HG03175 (cell line): ENCODE results near the gene TADA2B.

ENCODE experiments used
- ATAC-seq: cut with Tn5 transposase; IDR thresholded peaks from one replicate; pipeline ENCODE4 v1.9.1; 2021; ENCODE audit warnings: mild to moderate bottlenecking, moderate library complexity; ENCODE audit not compliant: unreplicated experiment

Gene TADA2B

DNA sequence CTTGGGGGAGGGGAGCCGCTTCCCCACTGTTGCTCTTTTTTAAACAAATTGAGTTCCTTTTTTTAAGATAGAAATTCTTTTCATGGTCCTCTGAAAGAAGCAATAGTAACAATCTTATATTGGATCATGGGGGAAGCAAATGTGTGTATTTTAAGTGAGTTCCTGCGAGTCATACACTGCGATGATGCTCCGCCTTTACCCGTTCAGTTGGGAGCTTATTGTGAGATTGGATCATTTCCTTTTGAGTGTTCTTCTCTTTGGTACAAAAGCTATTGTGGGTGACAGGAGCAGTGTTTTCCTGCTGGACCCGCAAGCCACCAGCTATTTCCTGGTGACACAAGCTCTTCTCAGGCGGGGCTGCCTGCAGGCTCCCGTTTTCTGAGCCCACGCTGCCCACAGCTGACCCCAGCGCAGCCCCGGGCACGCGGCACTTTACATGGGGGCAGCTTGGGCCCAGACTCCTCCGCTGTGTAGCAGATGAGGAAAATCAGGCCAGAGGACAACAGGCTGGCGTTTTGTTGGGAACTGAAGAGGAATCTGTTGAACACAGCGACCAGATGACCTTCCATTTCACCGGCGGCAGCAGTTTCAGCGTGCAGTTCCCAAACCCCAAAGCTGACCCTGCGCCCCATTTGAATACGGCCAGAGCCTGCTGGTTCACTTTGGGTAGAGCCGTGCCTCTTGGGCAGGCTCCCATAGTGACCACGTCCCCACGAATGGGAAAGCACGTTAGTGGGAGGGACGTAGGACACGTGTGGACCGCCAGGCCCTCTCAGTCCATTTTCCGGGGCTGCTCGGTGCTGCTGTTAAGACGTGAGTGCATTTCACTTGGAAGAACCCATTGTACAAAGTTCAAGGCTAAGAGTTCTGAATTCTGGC, 12.2 kb downstream of the TADA2B start:
- ATAC-seq: no peak

DNA sequence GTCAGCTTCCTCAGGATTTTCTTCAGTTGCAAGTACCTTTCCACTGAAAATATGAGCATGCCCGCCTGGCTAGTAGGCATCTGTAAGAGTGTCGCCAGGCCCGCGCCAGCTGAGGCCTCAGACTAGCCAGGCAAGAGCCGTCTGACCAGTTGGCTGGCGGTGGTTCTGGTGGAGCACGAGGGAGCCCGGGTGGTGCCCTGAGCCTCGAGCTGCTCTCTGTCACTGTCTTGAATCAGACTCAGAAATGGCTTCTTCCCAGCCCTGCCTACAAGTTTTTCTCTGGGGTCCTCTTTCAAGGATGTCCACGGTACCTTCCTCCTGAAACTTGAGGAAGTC, 12.8 kb downstream of the TADA2B start:
- no peak for ATAC-seq

DNA sequence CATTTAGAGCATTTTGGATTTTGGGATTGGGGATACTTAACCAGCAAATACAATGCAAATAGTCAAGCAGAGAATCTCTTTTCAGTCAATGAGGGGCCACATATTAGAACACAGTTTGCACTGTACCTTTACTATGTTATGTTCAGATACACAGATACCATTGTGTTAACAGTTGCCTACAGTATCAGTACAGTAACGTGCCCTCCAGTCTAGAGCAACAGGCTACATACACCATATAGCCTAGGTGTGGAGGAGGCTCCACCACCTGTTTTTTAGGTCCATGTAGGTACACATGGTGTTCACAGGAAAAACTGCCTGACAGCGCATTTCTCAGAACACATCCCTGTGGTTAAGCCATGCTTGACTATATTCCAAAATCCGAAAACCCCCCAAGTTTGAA, 15.6 kb downstream of the TADA2B start:
- ATAC-seq: no peak

DNA sequence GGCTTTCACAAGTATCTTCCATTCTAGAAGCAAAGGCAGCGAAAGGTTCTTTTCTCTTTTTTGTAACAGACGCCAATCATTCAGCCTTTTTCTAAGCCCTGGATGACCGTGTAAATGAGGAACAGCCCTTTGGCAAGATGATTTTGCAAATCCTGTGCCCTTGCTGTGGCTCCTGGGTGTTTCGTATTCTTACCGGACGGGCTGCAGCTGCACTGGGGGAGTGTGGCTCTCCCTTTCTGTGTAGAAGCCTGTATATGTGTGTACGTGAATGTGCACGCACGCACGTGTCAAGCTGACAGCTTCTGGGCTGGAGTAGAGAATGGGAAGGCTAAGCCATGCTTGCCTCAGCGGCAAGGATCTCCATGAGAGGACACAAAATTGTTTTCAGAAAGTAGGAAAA, 16.5 kb downstream of the TADA2B start:
- ATAC-seq: no peak

DNA sequence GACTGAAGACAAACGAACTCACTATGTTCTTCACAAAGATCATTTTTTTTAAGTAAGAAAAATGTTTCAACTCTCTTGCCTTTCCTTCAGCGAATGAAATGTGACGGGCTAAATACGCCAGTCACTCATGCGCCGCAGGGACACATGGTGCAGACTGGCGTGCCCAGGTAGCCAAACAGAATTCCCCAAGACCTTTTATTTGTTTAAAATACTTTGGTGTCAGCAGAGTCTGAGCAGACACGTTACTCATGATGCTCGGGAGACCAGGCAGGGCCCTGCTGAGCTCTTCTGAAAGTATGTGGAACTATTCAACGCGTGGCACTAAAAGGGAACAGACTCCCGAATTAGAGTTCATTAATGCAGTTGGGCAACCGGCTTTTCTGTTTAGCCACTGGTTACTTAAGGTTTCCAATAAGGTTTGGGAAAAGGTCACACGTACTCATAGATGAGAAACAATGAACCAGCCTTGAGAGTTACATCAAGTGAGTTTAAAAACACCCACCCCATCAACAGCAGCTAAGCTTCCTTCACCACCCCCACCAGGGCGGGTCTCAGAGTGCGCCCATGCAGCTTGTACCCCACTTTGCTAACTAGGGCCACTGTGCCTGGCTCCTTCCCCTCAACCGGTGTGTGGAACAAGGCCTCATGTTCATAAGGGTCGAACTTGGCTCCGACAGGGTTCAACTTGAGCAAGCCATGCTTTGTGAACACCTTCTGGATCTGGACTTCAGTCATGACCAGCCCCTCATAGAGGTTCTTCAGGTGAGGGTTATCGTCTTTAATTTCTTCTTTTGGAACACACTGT, 17.4 kb downstream of the TADA2B start:
- ATAC-seq: no peak

DNA sequence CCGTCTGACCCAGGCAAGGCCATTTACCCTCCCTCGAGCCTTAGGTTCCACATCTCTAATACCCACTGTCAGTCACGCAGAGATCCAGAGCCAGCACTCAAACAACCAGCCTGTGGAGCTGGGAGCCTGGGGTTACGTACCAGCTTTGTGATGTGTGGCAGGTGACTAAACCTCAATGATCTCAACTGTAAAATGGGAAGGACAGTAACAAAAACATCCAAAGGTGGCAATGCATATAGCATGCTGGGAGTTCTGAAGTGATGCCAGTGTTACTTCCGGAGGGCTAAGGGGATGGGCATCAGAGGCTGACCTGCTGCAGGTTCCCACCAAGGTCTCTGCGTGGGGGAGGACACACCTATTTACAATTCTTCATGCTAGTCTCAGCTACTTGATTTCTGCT, 18.6 kb downstream of the TADA2B start:
- no peak for ATAC-seq

DNA sequence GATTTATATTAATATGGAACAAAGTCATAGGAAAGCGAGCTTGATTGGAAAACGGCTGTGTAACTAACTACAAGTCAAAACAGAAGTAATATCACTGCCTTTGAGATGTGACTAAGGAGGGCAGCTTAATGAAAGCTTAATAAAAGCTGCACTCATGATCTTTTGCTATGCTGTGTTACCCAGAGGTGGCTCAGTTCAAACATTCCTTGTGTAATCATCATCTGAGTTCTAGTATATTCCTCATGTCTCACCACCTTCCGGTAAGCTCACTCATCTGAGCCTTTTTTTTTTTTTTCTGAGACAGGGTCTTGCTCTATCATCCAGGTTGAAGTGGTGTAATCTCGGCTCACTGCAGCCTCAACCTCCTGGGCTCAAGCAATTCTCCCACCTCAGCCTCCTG, 19.6 kb downstream of the TADA2B start:
- no peak for ATAC-seq

DNA sequence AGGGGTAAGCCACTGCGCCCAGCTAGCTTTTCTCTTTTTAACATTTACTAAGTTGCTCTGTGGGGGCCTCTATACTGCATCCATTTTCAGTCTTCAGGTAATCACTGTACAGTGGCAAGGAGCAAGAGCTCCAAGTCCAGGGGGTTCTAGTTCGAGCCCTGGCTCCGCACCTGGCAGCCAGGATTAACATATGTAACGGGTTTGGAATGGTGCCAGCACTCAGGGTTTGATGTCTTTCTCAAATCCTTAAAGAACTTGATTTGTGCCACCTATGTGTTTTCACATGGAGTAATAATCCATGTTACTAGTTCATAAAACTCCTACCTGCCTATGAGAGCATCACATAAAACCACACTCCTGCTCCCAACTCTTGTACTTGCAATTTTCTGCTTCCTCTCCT, 20.2 kb downstream of the TADA2B start:
- ATAC-seq: no peak

DNA sequence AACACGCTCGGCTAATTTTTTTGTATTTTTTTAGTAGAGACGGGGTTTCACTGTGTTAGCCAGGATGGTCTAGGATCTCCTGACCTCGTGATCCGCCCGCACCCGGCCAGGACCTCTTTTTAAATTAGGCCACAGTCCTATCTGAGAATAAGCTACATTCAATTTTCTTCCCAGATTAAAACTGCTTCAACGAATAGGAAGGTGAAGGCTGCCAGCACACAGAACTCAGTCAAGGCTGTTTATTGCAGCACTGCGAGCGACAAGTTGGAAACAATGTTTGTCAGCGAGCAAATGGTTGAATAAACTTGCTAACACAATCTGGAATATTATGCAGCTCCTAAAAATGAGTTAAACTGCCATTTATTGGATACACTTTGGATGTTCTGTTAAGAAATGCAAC, 22.8 kb downstream of the TADA2B start:
- no peak for ATAC-seq

DNA sequence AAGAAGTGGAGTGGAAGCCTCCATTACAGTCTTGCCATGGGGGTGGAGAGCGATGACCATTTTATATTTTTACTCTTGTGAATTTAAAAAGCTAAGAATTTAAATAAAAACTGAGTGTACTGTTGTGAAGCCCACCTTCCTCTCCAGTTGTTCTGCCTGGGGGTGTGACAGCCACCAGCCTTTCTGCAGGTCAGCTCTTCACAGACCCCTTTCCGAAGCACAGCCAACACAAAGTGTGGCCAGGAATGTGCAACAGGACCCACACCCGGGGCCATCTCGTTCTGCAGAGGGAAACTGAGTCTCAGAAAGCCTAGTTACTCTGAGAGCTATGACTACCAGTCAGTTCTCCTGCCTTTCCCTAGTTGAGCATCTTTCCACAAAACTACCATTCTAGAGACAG, 23.3 kb downstream of the TADA2B start:
- no peak for ATAC-seq

DNA sequence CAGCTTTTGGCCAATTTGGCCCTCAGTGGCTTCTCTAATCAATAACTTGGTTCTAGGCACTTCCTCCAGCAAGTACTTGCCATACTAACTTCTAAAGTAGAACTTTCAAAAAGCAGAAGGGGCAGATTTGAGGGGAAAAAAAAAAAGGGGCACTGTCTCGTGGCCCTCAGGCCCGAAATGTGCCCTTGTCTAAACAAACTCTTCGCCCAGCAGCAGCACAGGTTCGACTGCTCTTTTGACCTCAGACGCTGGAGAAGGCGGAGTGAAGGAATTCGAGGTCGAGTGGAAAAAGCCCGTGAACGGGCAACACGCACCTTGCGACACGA, 23.9 kb downstream of the TADA2B start:
- no peak for ATAC-seq

DNA sequence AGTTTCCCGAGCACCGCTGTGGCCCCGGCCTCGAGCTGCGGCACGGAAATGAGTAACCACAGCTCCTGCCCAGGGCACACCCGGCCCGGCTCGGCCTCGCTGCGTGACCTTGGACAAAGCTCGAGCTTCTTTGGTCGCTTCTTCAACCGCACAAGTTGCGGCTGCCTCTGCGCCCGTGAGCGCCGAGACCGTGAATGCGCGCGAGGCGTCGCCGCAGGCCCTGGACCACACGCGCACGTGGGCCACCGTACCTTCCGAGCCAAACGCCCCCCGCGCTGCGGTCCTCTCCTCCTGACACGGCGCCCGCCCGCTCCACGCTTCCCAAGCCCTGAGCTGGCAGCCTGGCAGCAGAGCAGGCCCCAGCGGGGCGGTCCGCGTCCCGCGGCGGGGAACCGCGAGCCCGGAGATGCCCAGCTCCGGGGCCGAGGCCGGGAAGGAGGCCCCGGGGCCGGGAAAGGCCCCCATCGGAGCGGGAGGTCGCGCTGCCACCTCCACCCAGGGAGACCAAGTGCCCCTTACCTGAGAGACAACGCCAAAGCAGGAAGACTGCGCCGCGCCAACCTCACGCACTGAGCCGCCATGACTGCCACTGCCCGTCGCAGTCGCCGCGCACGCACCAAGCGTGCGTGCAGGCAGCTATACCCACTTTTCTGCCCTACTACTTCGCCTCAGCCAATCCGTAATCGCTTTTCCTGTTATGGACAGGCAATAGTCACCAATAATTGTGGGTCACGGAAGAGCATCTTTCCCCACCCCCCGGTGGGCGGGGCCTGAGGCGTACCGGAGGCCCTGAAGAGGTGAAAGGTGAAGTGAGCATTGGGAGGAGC, 24.5 kb downstream of the TADA2B start, which contains the start of gene GRPEL1:
TSS of gene GRPEL1 (minus strand) at position 613 of the 827 bp plus-strand sequence. CDS start at position 581, 32 bp downstream.
- peak; percentile 91 for ATAC-seq

DNA sequence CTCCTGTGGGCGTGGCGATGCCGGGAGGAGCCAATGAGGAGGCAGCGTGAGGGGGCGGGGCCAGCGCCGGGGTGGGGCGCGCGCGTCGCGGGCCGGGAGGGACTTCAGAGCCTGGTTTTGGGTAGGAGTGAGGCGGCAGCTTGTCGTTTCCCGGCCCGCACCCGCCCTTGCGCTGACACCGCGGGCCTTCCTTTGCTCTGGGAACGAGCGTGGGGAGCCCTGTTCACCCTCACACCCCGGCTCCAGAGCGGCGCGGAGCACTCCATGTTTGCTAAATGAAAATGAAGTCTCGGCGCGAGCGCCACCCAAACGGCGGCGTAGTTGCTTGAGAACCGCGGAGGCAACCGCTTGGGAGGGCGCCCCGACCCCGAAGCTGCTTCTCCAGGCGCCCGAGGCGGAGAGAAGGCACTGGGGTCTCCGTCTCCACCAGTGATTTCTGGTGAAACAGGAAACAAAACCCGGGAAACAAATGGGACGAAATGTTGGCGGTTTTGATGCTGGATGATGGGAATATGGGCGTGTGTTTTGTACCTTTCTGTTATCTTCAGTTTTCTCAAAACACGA, 25.2 kb downstream of the TADA2B start:
- peak; percentile 23 for ATAC-seq

DNA sequence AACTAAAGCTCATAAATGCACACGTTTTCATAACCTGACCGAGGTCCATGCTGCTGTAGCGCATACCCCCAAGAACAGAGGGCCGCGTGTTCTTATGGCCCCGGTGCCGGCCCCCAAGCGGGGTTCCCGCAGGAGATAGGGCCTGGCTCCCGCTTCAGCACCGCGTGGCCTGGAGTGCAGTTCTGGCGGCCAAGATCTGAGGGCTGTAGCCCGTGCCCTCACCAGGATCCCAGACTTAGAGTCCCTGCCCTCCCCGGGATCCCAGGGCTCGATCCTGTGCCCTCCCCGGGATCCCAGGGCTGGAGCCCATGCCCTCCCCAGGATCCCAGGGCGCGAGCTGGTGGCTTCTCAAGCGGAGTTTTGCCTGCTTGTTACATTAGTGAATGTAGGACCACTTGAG, 25.7 kb downstream of the TADA2B start:
- no peak for ATAC-seq

DNA sequence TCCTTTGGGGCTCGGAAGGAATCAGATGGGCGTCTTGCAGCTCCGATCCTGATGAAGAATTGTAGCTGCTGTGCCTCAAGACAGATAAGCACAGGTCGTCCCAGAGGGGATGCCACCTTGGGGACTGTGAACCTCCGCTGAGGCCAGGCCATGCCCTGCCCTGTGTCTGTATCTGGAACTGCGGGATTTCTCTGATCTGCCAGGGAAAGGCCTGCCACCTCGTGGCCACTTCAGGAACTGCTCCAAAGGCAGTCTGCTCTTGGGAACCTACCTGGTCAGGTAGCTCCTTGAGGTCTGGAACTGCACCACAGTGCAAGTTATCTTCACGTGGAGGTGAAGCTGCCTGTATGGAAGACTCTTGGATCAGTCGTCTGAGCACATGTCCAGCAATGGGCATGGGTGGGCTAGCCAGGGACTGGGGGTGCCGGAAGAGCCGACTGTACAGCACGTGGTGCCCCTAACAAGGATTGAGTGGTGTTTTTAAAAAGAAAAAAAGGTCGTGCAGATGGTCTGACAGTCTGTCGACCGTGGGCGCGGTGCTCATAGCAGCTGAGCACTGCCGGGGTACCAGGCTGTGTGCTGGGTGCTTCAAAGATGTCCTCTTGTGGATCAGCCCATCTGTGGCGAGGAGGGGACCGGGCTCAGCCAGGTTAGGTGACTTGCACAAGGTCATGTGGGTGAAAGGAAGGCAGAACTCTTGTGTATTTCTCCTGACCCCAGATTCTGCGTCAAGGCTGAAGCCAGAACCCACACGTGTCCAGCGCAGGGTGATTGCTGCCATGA, 27.7 kb downstream of the TADA2B start:
- ATAC-seq: peak; percentile 38

DNA sequence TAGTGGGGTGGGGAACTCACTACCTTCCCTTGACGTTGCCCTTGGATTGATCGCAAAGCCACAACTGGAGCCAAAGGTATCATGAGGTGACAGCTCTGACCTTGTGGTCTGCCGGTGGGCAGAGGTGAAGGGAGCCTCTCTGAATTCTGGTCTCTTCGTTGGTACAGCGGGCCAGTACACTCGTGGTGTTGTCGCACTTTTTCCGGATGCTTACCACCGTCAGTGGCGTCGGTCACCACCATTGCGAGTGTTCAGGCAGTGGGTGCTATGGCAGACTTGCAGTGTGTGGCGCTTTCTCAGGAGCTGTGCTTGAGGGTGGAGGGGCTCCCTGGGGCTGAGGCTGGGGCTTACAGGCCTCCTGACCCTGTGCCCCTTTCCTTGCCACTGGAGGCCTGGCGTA, 29.9 kb downstream of the TADA2B start:
- no peak for ATAC-seq

DNA sequence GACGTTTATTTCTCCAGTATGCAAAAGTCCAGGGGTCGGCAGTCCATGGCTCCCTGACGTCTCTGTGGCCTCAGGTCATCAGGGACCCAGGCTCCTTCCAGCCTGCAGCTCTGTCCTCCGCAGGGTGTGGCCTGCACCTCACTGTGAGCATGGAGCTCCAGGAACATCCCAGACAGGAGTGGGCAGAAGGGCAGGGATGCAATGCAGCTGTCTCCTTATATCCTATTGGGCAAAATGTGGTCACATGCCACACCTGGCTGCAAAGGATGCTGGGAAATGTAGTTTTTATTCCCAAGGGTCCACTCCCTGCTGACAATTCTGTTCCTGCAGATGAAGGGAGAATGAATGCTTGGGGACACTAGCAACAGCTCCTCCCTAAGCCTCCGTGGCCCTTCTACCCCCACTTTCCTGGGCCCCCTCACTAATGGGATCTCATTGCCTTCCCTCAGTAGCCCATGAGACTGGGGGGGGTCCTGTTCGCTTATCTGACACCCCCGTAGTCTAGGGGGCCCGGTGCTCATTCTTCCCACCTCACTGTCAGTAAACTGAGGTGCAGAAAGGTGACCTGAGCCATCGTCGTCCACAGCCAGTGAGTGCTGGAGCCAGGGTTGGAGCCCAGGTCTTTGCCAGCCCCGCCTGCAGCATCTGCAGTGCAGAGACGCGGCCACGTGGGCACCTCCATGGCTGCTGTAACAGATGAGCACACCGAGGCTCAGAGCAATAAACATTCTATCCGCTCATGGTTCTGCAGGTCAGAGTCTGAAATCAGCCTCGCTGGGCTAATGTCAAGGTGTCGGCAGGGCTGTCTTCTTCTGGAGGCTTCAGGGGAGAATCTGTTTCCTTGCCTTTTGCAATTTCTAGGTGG, 30.6 kb downstream of the TADA2B start:
- no peak for ATAC-seq

DNA sequence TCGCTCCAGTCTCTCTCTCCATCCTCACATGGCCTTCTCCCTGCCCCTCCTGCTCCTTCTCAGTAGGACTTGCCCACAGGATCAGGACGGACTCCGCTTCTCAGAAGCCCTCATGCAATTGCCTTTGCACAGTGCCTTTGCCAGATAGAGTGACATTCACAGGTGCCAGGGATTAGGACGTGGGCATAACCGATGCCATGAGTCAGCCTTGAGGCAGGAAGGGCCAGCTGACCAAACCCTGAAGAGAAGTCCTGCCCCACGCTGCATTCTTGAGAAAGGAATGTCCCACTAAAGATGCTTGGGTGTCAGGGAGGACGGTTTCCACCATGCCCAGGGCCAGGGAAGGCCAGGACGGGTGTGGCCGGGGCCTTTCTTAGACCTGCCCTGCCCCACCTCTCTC, 31.3 kb downstream of the TADA2B start:
- ATAC-seq: no peak

DNA sequence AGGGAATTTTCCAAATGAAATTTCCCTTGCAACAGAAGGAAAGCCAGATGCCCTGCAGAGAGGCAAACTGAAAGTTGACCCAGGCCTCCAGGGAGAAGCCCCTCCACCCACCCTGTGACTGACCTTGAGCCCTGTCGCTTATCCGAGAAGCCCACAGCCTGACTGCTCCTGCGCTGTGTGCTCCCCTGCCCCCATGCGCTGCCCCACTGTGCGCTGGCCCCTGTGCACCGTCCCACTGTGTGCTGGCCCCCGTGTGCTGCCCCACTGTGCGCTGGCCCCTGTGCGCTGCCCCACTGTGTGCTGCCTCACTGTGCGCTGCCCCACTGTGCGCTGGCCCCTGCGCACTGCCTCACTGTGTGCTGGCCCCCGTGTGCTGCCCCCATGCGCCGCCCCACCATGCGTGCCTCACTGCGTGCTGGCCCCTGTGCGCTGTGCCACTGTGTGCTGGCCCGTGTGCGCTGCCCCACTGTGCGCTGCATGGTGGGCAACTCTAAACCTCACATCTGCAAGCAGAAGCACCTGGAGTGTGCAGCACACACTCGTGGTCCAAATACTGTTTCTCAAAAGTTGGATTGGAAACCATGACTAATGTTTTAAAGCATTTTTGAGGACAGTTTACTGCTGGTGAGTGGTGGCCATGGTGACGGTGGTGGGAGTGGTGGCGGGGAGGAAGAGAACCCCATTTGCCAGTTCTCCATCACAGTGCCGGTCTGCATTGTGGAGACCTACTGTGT, 33.0 kb downstream of the TADA2B start:
- no peak for ATAC-seq
